Coronary artery (tissue), 2 donors: ENCODE results near the gene ERGIC1.

Experiments
- DNase-seq: peaks from one replicate; pipeline ENCODE4 v3.0.0-alpha.2; 2017; ENCODE audit warnings: low spot score
- H3K27ac ChIP-seq, 2 donors: fragments of 200-600 bp; sonication (generic); one replicate each; pipeline ENCODE4 v1.5.1; 2016 to 2019
- H3K4me3 ChIP-seq: fragments of 200-600 bp; sonication (generic); 2 replicates; pipeline ENCODE4 v1.5.1; 2016; ENCODE audit warnings: mild to moderate bottlenecking, moderate library complexity
- TF ChIP-seq, protein P1 (sequence below): fragments of 200-600 bp; sonication (generic); IDR thresholded peaks from one replicate; pipeline ENCODE4 v1.5.1; 2019; ENCODE audit warnings: antibody characterized with exemption

ERGIC1 gene

DNA sequence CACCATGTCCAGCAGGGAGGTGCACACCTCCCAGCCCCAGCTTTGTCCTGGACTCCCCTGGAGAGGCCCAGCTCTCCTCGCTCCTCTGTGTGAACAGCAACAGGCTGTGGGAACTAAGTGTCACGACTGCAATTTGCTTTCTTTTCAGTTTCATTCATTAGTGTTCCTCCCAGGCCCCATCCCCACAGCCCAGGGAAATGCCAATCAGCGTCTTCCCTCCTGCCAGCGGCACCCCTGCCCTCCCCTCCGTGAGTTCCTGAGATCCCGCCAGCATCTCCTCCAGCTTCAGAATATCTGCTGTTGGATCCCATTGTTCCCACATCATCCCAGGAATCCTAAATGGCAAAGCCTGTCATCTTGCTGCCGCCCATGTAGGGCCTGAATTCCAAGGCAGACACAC, 112.1 kb downstream of the ERGIC1 start:
- Histone ChIP-seq H3K4me3 (no peak overlapping the region), H3K27ac (no peak overlapping the region)
- TF ChIP-seq, protein P1, sequence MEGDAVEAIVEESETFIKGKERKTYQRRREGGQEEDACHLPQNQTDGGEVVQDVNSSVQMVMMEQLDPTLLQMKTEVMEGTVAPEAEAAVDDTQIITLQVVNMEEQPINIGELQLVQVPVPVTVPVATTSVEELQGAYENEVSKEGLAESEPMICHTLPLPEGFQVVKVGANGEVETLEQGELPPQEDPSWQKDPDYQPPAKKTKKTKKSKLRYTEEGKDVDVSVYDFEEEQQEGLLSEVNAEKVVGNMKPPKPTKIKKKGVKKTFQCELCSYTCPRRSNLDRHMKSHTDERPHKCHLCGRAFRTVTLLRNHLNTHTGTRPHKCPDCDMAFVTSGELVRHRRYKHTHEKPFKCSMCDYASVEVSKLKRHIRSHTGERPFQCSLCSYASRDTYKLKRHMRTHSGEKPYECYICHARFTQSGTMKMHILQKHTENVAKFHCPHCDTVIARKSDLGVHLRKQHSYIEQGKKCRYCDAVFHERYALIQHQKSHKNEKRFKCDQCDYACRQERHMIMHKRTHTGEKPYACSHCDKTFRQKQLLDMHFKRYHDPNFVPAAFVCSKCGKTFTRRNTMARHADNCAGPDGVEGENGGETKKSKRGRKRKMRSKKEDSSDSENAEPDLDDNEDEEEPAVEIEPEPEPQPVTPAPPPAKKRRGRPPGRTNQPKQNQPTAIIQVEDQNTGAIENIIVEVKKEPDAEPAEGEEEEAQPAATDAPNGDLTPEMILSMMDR: no peak
- no peak for DNase-seq

DNA sequence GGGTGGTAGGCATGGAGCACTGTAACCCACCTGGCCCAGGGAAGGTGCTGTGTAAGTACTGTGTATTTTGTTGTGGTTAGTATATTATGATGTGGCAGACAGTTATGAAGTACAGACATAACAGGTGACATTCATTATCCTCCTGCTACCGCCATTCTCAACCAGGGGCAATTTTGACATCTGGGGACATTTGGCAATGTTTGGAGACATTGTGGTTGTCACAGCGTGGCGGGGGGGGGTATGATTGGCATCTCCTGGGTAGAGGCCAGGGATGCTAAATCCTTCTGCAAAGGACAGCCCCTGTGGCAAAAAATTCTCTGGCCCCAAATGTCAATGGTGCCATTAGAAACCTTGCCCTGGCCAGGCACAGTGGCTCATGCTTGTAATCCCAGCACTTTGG, 115.4 kb downstream of the ERGIC1 start:
- DNase-seq: no peak
- TF ChIP-seq, protein P1: no peak
- Histone ChIP-seq H3K4me3 (no peak overlapping the region), H3K27ac (no peak overlapping the region)

DNA sequence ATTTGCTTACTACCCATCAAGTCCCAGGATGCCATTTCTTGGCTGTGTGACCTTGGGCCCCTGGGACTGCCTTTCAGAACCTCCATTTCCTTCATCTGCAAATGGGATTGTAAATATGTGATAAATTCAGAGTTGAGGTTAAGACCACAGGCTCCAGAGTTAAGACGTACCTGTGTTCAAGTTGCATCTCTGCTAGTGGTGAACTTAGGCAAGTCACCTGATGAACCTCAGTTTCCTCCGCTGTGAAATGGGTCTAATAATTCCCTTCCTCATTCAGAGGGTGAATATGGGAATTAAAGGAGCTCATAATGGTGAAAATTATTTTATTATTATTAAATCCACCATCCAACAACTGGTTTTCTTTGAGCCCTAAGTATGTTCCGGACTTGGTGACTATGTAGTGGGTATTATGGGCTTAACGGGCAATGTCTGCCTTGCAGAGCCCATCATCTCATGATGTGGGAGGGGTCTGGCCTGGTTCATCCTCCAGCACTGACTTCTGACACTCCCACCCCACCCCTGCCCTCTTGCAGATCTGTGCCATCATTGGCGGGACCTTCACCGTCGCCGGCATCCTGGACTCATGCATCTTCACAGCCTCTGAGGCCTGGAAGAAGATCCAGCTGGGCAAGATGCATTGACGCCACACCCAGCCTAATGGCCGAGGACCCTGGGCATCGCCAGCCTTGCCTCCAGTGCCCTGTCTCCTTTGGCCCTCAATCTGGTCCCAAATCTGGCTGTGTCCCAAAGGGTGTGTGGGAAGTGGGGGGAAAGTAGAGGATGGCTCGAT, 116.3 kb downstream of the ERGIC1 start:
- DNase-seq: peak; percentile 72
- TF ChIP-seq, protein P1: no peak
- no peak overlapping the region for H3K27ac ChIP-seq

DNA sequence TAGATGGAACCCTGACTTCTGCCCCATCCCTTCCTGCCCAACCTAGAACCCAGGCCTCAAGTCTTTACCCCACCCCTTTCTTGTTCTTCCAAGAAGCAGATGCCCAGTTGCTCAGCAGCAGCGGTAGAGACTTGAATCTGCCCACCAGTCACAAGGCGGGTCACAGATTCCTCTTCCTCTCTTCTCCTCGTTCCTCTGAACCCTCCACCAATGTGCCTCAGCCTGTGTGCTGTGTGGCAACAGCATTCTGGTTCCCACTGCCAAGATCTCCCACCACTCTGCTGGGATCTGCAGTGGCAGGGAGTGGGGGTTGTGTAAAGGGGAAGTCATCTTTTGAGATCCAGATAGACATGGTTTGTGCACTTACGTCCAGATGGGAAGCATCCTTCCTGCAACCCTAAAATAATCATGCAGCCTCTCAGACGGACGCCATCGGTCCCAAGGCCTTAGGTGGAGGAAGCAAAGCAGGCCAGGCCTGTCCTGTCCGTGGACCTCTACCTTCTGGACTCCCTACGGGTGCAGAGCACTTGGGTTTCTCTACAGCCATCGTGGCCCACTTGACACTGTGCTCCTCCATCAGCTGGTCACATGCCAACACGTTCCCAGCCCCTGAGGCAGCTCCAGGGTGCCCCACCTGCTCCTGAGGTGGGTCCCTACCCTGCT, 117.5 kb downstream of the ERGIC1 start:
- TF ChIP-seq, protein P1: no peak
- peak overlapping the region in 1 of 2 donors; percentile 60 for H3K27ac ChIP-seq
- H3K4me3 ChIP-seq: no peak overlapping the region
- DNase-seq: peak; percentile 75

More for the DNA sequence above, 116.3 kb downstream of the ERGIC1 start:
- no peak overlapping the region for H3K4me3 ChIP-seq

DNA sequence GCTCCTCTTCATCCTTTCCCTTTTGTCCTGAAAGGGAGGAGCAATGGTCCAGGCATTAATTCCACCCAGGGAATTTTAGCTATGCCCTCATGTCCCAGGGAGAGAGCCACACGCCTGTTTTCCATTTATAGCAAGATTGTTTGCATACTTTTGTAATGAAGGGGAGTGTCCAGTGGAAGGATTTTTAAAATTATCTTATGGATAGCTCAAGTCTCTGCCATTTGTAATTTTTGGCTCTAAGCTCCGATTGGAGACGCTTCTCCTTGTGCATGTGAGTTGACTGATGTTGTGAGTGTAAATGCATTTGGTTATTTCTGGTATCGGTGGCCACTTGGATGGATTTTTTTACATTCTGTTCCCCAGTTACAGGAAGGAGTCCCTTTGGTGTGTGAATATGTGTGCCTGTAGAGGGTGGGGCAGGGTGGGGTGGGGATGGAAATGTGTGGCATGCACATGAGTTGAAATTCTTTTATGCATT, 118.0 kb downstream of the ERGIC1 start:
- no peak for DNase-seq
- TF ChIP-seq, protein P1: no peak
- H3K27ac ChIP-seq: peak overlapping the region in 1 of 2 donors; percentile 60
- H3K4me3 ChIP-seq: no peak overlapping the region

DNA sequence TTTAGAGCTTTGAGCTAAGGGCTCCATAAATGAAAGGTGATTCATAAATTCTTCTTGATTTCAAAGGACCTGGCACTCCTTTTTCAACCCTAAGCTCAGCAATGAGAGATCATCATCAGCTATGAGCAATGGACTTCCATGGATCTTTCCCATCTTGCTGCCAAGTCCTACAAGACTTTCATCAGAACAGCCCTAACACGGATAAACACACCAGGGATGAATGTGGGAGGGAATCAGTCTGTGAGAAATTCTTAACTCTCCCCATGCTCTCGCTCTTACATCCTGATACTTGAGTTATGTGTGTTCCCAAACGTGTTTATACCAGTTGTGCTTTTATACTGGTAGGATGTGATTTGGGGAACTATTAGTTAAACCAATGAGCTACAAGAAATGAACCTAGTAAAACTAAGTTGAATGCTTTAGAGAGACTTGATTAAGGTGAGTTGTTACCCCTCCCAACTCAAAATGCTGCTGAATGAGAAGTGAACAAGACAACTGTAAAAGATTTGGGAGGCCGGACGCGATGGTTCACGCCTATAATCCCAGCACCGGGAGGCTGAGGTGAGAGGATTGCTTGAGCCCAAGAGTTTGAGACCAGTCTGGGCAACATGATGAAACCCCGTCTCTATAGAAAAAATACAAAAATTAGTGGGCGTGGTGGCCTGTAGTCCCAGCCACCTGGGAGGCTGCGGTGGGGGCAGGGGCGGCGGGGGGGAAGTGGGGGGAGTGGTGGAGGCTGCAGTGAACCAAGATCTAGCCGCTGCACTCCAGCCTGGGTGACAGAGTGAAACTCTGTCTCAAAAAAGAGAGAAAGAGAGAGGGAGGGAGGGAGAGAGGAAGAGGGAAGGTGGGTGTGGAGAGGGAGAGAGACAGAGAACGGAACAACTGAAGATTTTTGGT, 120.0 kb downstream of the ERGIC1 start:
- Histone ChIP-seq H3K4me3 (no peak overlapping the region), H3K27ac (peak overlapping the region; percentile 22 to 73)
- peak; percentile 46 for DNase-seq
- TF ChIP-seq, protein P1: no peak
